Loucy (cell line): Measurements from ENCODE around the gene CTIF.

ENCODE experiments used
- CTCF ChIP-seq: fragments of 200-600 bp; sonication (generic); conservative IDR thresholded peaks from 2 replicates; pipeline ENCODE4 v1.5.1; 2014; ENCODE audit warnings: mild to moderate bottlenecking, antibody characterized with exemption, low read length
- EZH2phosphoT487 ChIP-seq: fragments of 200-600 bp; IDR thresholded peaks from 2 replicates; pipeline ENCODE4 v1.6.1; 2018; ENCODE audit warnings: antibody characterized with exemption, mild to moderate bottlenecking, moderate library complexity, borderline replicate concordance

GRCh38 chr18:48871391-48872166 lies 332.7 kb downstream of the CTIF start:
- no peak for TF ChIP-seq CTCF
- no peak for TF ChIP-seq EZH2phosphoT487
